ENCODE measurements around the gene ATP7B.

GRCh38 chr13:51974482-51974881 lies 36.8 kb downstream of the ATP7B start:
- TF ChIP-seq CTCF (IDR thresholded peaks at IDR 0.05): no peak
- no peak for TF ChIP-seq POLR2A (IDR thresholded peaks at IDR 0.05)
- no peak for TF ChIP-seq POLR2AphosphoS5 (IDR thresholded peaks at IDR 0.05)
- no peak for TF ChIP-seq EP300 (IDR thresholded peaks at IDR 0.05)
